Gastrocnemius medialis (tissue), 4 donors: ENCODE data around the gene DNM1. TPM values are rescaled to one million over a fixed set of nuclear protein-coding genes. Genes with fewer than 3 reads are reported as not detected.

Experiments
- ATAC-seq, 2 donors: fragments of 150-250 bp; one replicate each; pipeline ENCODE4 v1.9.1; 2016
- DNase-seq, 2 donors: peaks; one replicate each; pipeline ENCODE4 v3.0.0-alpha.2; 2019
- H3K27ac ChIP-seq, 4 donors: fragments of 200-600 bp; sonication (generic); 1 replicate in 1 of 4; 2 replicates in 3 of 4; pipeline ENCODE4 v1.5.1; 2016 to 2018; ENCODE audit warnings: mild to moderate bottlenecking in 2 of 4, moderate library complexity in 1 of 4
- H3K27me3 ChIP-seq, 3 donors: fragments of 200-600 bp; sonication (generic) in 2 of 3; 1 replicate in 1 of 3; 2 replicates in 2 of 3; pipeline versions ENCODE4 v1.5.1 to v1.6.0; 2016 to 2019; ENCODE audit warnings: mild to moderate bottlenecking in 1 of 3, moderate library complexity in 1 of 3
- H3K36me3 ChIP-seq, 2 donors: fragments of 200-600 bp; sonication (generic) in 1 of 2; one replicate each; pipeline ENCODE4 v1.5.1; 2017 to 2018
- H3K4me1 ChIP-seq, 2 donors: fragments of 200-600 bp; sonication (generic) in 1 of 2; one replicate each; pipeline ENCODE4 v1.5.1; 2016 to 2017; ENCODE audit warnings: mild to moderate bottlenecking in 2 of 2
- H3K4me3 ChIP-seq, 4 donors: fragments of 200-600 bp; sonication (generic) in 3 of 4; 1 replicate in 1 of 4; 2 replicates in 3 of 4; pipeline ENCODE4 v1.5.1; 2016 to 2019; ENCODE audit warnings: mild to moderate bottlenecking in 2 of 4
- H3K9me3 ChIP-seq, 3 donors: fragments of 200-600 bp; sonication (generic) in 2 of 3; 1 replicate in 1 of 3; 2 replicates in 2 of 3; pipeline ENCODE4 v1.5.1; 2016 to 2019
- POLR2A ChIP-seq, 2 donors: fragments of 450-650 bp; IDR thresholded peaks; one replicate each; pipeline ENCODE4 v1.6.1; 2017; ENCODE audit warnings: antibody characterized with exemption in 2 of 2, mild to moderate bottlenecking in 2 of 2, moderate library complexity in 2 of 2
- in situ Hi-C, 4 donors: fragments of 200-750 bp; cut with MboI; loops; one replicate each; pipeline versions ENCODE4 v1.15.0 to v1.8.0; 2017; ENCODE audit warnings: low sequenced_read_pairs in 4 of 4
- intact Hi-C: fragments of 100-400 bp; cut with DNase I; formaldehyde crosslinking; loops from one replicate; pipeline ENCODE4 v1.15.1; 2023; ENCODE audit warnings: low total_unique reads
- microRNA counts, 2 donors: library from miRNA; unstranded; fragments of <30 nt; microRNA quantifications; one replicate each; lab custom pipeline; 2016
- microRNA-seq, 2 donors: library from miRNA; unstranded; fragments of <30 nt; microRNA quantifications; one replicate each; pipeline ENCODE4, GENCODE V29; 2016; ENCODE audit warnings: borderline replicate concordance in 2 of 2
- total RNA-seq, 4 donors: library from RNA; depleted of rRNA; stranded (reverse); fragments of >200 nt; gene quantifications; one replicate each; pipeline versions ENCODE4 v1.1.0 to v1.2.3, GENCODE V29; 2016
- TF ChIP-seq, protein P1 (sequence below), 5 experiments: fragments of 450-650 bp in 3 of 5; fragments of 200-600 bp in 2 of 5; sonication (generic) in 2 of 5; IDR thresholded peaks in 4 of 5; conservative IDR thresholded peaks in 1 of 5; 1 replicate in 4 of 5; 2 replicates in 1 of 5; pipeline ENCODE4 v1.5.1; 2016 to 2019; ENCODE audit warnings: antibody characterized with exemption in 5 of 5, mild to moderate bottlenecking in 3 of 5, moderate library complexity in 3 of 5

DNM1 gene
- total RNA-seq, 4 donors from 2014 or later = 1.8 to 3.8 (median 2.0) TPM

DNA sequence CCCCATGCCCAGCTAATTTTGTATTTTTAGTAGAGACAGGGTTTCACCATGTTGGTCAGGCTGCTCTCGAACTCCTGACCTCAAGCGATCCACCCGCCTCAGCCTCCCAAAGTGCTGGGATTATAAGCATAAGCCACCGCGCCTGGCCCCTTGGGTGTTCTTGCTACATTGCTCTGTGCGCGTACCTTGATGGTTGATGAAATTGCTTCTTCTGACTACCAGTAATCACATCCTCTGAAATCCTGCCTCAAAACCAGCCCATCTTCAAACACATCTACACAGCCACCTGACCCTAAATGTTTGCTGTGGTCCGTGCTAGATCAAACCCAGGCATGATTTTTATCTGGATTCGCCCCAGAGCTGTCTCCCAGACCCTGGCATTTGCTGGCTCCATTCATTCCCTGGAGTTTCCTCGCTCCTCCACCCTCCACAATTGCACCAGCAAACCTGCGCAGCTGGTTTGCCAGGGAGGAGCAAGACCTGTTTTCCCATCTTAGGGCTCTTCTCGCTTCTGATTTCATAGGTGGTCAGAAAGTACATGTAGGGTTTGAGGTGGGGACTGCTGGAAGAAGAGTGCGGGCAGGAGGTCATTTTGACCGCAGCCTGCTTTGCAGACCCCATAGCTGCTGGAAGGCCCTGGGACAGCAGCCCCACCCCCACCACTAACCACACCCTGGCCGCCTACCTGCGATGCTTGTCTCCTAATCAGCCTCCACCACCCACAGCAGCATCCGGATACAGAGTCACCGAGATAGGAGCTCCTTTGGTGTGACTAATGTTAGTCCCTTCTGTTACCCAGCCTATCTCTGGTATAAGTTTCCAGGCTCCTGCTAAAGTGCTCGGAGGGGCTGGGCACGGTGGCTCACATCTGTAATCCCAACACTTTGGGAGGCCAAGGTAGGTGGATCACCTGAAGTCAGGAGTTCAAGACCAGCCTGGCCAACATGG lies 95.6 kb downstream of the DNM1 start:
- no peak for DNase-seq
- no peak overlapping the region for H3K27ac ChIP-seq
- no peak for ATAC-seq
- H3K9me3 ChIP-seq = no peaks in the 10 kb centered on the region
- H3K4me1 ChIP-seq = no peaks in the 10 kb centered on the region
- no peaks in the 10 kb centered on the region for H3K27me3 ChIP-seq
- H3K36me3 ChIP-seq = no peaks in the 10 kb centered on the region
- TF ChIP-seq POLR2A (IDR thresholded peaks at IDR 0.05) = no peak
- TF ChIP-seq, protein P1, sequence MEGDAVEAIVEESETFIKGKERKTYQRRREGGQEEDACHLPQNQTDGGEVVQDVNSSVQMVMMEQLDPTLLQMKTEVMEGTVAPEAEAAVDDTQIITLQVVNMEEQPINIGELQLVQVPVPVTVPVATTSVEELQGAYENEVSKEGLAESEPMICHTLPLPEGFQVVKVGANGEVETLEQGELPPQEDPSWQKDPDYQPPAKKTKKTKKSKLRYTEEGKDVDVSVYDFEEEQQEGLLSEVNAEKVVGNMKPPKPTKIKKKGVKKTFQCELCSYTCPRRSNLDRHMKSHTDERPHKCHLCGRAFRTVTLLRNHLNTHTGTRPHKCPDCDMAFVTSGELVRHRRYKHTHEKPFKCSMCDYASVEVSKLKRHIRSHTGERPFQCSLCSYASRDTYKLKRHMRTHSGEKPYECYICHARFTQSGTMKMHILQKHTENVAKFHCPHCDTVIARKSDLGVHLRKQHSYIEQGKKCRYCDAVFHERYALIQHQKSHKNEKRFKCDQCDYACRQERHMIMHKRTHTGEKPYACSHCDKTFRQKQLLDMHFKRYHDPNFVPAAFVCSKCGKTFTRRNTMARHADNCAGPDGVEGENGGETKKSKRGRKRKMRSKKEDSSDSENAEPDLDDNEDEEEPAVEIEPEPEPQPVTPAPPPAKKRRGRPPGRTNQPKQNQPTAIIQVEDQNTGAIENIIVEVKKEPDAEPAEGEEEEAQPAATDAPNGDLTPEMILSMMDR (IDR thresholded peaks at IDR 0.05 in 4 of 5, conservative IDR thresholded peaks at IDR 0.05 in 1 of 5) = no peak
- in situ Hi-C loops (loop anchor here in 1 of 4 donors (10.0 kb wide), 1 partner anchor 116 kb away; no protein-coding TSS in a partner anchor), intact Hi-C loops (no loop called here)
- H3K4me3 ChIP-seq = no peak overlapping the region

DNA sequence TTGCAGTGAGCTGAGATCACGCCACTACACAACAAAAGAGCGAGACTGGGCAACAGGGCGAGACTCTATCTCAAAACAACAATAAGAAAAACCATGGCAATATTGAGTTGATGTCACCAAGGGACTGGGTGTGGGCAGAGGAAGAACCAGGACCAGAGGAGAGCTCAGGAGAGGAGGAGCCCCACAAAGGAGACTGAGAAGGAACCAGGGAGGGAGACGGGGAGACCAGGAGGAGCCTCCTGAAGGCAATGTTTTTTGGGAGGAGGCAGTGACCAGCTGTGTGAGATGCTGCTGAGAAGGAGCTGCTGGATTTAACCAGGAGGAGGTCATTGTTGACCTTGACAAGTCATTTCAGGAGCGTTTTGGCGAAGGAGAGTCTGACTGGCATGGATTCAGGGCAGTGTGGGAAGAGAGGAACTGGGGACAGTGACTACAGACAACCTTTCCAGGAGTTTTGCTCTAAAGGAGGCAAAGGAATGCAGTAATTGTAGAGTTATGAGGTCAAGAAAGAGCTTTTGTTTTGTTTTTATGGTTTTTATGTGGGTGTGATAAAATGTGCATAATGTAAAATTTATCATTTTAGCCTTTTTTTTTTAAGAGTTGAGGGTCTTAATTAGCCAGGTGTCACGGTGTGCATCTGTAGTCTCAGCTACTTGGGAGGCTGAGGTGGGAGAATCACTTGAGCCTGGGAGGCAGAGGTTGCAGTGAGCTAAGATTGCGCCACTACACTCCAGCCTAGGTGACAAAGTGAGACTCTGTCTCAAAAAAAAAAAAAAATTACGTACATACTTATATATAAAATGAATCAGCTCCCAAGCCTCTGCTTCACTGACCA lies 101.2 kb downstream of the DNM1 start:
- ATAC-seq = no peak
- Histone ChIP-seq H3K4me1 (no peaks in the 10 kb centered on the region), H3K27ac (no peak overlapping the region), H3K9me3 (no peaks in the 10 kb centered on the region), H3K36me3 (peaks cover 0 to 17% of the 10 kb centered on the region in 2 donors), H3K4me3 (no peak overlapping the region), H3K27me3 (no peaks in the 10 kb centered on the region)
- TF ChIP-seq, protein P1 (IDR thresholded peaks at IDR 0.05 in 4 of 5, conservative IDR thresholded peaks at IDR 0.05 in 1 of 5) = no peak
- TF ChIP-seq POLR2A (IDR thresholded peaks at IDR 0.05) = no peak
- DNase-seq = no peak
- in situ Hi-C loops = no loop called here
- intact Hi-C loops = no loop called here

MicroRNAs encoded within 50 kb of the gene (microRNA counts, 767-probe panel; counts per million panel counts)
- microRNA hsa-miR-199b-5p (lab: Ali Mortazavi, UCI) = 6,969 to 8,842 counts per million in 2 donors
- 356 to 448 counts per million in 2 donors for microRNA hsa-miR-3154 (lab: Ali Mortazavi, UCI)

Small RNAs within 50 kb of the gene (microRNA-seq; reads per million reads assigned to microRNA genes)
- 476 to 564 reads per million in 2 donors for gene MIR199B
- gene MIR3154 = 0 to 2.4 reads per million in 2 donors

Other genes starting within 250 kb of the DNM1 start
- gene EEIG1, start 222.4 kb upstream of the DNM1 start, total RNA-seq = 1 to 10 TPM; 1.8 to 4.5 (median 2.8) TPM
- gene NAIF1, start 136.1 kb upstream of the DNM1 start, total RNA-seq = 1 to 10 TPM; 3.6 to 7.4 (median 6.9) TPM
- gene SLC25A25, start 135.1 kb upstream of the DNM1 start, total RNA-seq = 10 to 100 TPM; 26.9 to 98.7 (median 46.0) TPM
- gene PTGES2, start 75.7 kb upstream of the DNM1 start, total RNA-seq = 100 to 1,000 TPM in 3 of 4 donors, 10 to 100 TPM in 1; 95.2 to 266 (median 155) TPM
- gene LCN2, start 53.9 kb upstream of the DNM1 start, total RNA-seq = under 1 TPM in 1 of 4 donors, not detected in 3; 1.00 TPM
- 100 to 1,000 TPM in 3 of 4 donors, 10 to 100 TPM in 1; 73.5 to 145 (median 132) TPM for gene BBLN, start 43.1 kb upstream of the DNM1 start, total RNA-seq
- gene CIZ1, start 11.8 kb upstream of the DNM1 start, total RNA-seq = 10 to 100 TPM; 47.8 to 61.3 (median 53.0) TPM
- 10 to 100 TPM; 68.9 to 84.6 (median 78.5) TPM for gene GOLGA2, start 72.6 kb downstream of the DNM1 start, total RNA-seq
- 10 to 100 TPM; 12.7 to 23.8 (median 13.5) TPM for gene SWI5, start 72.9 kb downstream of the DNM1 start, total RNA-seq
- gene TRUB2, start 119.1 kb downstream of the DNM1 start, total RNA-seq = 10 to 100 TPM in 3 of 4 donors, 1 to 10 TPM in 1; 7.1 to 18.1 (median 14.3) TPM
- 10 to 100 TPM; 25.1 to 42.4 (median 34.3) TPM for gene COQ4, start 119.5 kb downstream of the DNM1 start, total RNA-seq
- gene SLC27A4, start 137.1 kb downstream of the DNM1 start, total RNA-seq = 10 to 100 TPM; 10.9 to 30.4 (median 26.1) TPM
- gene URM1, start 168.0 kb downstream of the DNM1 start, total RNA-seq = 10 to 100 TPM; 24.1 to 34.1 (median 32.9) TPM
- 1 to 10 TPM; 1.1 to 6.1 (median 2.3) TPM for gene CERCAM, start 217.5 kb downstream of the DNM1 start, total RNA-seq